Lung microvascular endothelial cell (primary cell): ENCODE measurements around the gene TMSB15A. TPM values are rescaled to one million over a fixed set of nuclear protein-coding genes. Genes with fewer than 3 reads are reported as not detected.
"Not testable (repeated sequence)": the region's sequence is repeated elsewhere in the genome, so short reads cannot be mapped to it uniquely, and the experiment has no call there.

Source experiments
- DNase-seq, 2 donors: peaks; one replicate each; pipeline versions ENCODE4 v3.0.0 to v3.0.0-alpha.2; 2010; ENCODE audit warnings: low read depth in 2 of 2
- total RNA-seq: library from RNA; depleted of rRNA; stranded (reverse); fragments of >200 nt; gene quantifications from 2 replicates; pipeline ENCODE4 v1.2.1, GENCODE V29; 2014

TMSB15A gene
- 0.20 and 1.1 TPM in 2 replicates for total RNA-seq

- peak; percentile 11 to 27 for DNase-seq
These were observed at the start of gene TMSB15A for GRCh38 chrX:102515975-102516941. Gene TMSB15A (minus strand): TSS chrX:102516739.

- DNase-seq = no peak
These were observed 44.0 kb upstream of the TMSB15A start for GRCh38 chrX:102560423-102561068.

GRCh38 chrX:102558607-102559006 lies 42.1 kb upstream of the TMSB15A start:
- DNase-seq = no peak

GRCh38 chrX:102548231-102548630 lies 31.7 kb upstream of the TMSB15A start:
- DNase-seq = no peak

- no peak for DNase-seq
These were observed 30.4 kb upstream of the TMSB15A start for GRCh38 chrX:102546828-102547493.

GRCh38 chrX:102546175-102546574 lies 29.6 kb upstream of the TMSB15A start:
- DNase-seq = not testable (repeated sequence)

GRCh38 chrX:102535958-102536357 lies 19.4 kb upstream of the TMSB15A start:
- DNase-seq = no peak

GRCh38 chrX:102517326-102517725 lies 787 bp upstream of the TMSB15A start:
- peak; percentile 7 to 8 for DNase-seq

GRCh38 chrX:102514536-102514935 lies 2.0 kb downstream of the TMSB15A start:
- DNase-seq = no peak

GRCh38 chrX:102498732-102499131 lies 17.8 kb downstream of the TMSB15A start:
- no peak for DNase-seq

- DNase-seq = peak in 1 of 2 donors; percentile 1
These were observed 24.8 kb downstream of the TMSB15A start for GRCh38 chrX:102491766-102492165.

GRCh38 chrX:102478765-102479164 lies 37.8 kb downstream of the TMSB15A start:
- DNase-seq = not testable (repeated sequence)

GRCh38 chrX:102471762-102472220 lies 44.7 kb downstream of the TMSB15A start, which contains the start of gene TCP11X2:
Gene TCP11X2 (minus strand): TSS chrX:102471812.
- not testable (repeated sequence) for DNase-seq

GRCh38 chrX:102470215-102470614 lies 46.3 kb downstream of the TMSB15A start:
- not testable (repeated sequence) for DNase-seq

Other genes with a start within 250 kb of the TMSB15A start
- gene NXF2B, start 76.7 kb downstream of the TMSB15A start, total RNA-seq = not detected in 2 replicates
- gene TCP11X2, start 44.9 kb downstream of the TMSB15A start, total RNA-seq = not detected in 2 replicates
- 15.3 and 17.7 TPM in 2 replicates for gene ARMCX5, start 82.8 kb upstream of the TMSB15A start, total RNA-seq
- gene GPRASP1, start 134.7 kb upstream of the TMSB15A start, total RNA-seq = 0.65 and 1.4 TPM in 2 replicates
- 9.8 and 10.9 TPM in 2 replicates for gene GPRASP2, start 195.7 kb upstream of the TMSB15A start, total RNA-seq
- gene GPRASP3, start 204.0 kb upstream of the TMSB15A start, total RNA-seq = 2.6 and 4.4 TPM in 2 replicates